ENCODE data around the gene PKDREJ.

Gene PKDREJ

GRCh38 chr22:46230262-46230901 lies 32.8 kb downstream of the PKDREJ start:
- DNase-seq: no peak

DNA sequence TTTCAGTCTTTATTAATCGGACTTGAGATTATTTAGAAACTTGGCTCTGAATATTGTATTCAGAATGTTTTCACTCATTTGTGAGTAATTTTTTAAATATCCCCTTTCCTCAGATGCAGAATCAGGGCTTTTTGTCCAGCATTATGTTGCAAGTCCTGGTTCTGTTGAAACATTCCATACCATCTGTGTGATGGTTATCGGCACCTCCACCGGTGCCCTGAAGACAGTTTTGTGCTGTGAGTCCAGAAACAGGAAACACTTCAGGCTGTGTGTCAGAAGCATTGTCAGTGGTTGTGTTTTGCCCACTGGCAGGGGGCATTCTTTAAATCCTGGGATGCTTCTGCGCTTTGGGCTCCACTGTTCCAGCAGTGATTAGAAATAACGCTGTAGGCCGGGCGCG lies 33.4 kb downstream of the PKDREJ start:
- DNase-seq: no peak

GRCh38 chr22:46226577-46226976 lies 36.6 kb downstream of the PKDREJ start:
- DNase-seq: no peak

GRCh38 chr22:46225631-46226030 lies 37.5 kb downstream of the PKDREJ start:
- DNase-seq: no peak

- DNase-seq: no peak
These were observed 38.2 kb downstream of the PKDREJ start for GRCh38 chr22:46224898-46225290.

GRCh38 chr22:46224044-46224897 lies 38.9 kb downstream of the PKDREJ start:
- peak; percentile 16 for DNase-seq

GRCh38 chr22:46220921-46221320 lies 42.2 kb downstream of the PKDREJ start:
- DNase-seq: no peak

GRCh38 chr22:46219636-46220035 lies 43.5 kb downstream of the PKDREJ start:
- DNase-seq: no peak

- DNase-seq: no peak
These were observed 48.5 kb downstream of the PKDREJ start for GRCh38 chr22:46214616-46215015.

- DNase-seq: no peak
These were observed 49.0 kb downstream of the PKDREJ start for GRCh38 chr22:46214149-46214548.

- no peak for DNase-seq
These were observed 50.1 kb downstream of the PKDREJ start for GRCh38 chr22:46213052-46213451.

GRCh38 chr22:46212195-46212594 lies 50.9 kb downstream of the PKDREJ start:
- DNase-seq: no peak

- no peak for DNase-seq
These were observed 53.9 kb downstream of the PKDREJ start for GRCh38 chr22:46209262-46209661.

Data from NK-92 treated with Interleukin-12 subunit alpha and Interleukin-12 subunit beta, amount 100 ng/mL, for 24 hours (cell line).